Measurements from ENCODE around the gene PRKAG2. TPM values are rescaled to one million over a fixed set of nuclear protein-coding genes. Genes with fewer than 3 reads are reported as not detected.

PRKAG2 gene
- total and polyA plus RNA-seq, 5 experiments from 2014 or later = 29.5 to 63.5 (median 34.1) TPM

Other genes with a start within 250 kb of the PRKAG2 start
- not detected for gene GALNTL5, start 79.3 kb upstream of the PRKAG2 start, total RNA-seq
- not detected for gene GALNTL5, start 79.3 kb upstream of the PRKAG2 start, polyA plus RNA-seq
- gene GALNT11, start 148.6 kb upstream of the PRKAG2 start, total RNA-seq = 10 to 100 TPM; 31.3 to 34.2 TPM
- 10 to 100 TPM; 52.1 to 58.3 (median 53.7) TPM for gene GALNT11, start 148.6 kb upstream of the PRKAG2 start, polyA plus RNA-seq